Brain pericyte (primary cell): Measurements from ENCODE around the gene SORBS1.

Experiments
- DNase-seq: peaks from one replicate; pipeline ENCODE4 v3.0.0-alpha.2; 2012; ENCODE audit warnings: low read depth, low spot score

Gene SORBS1

GRCh38 chr10:95440756-95441546 is 120.2 kb downstream of the SORBS1 start:
- DNase-seq, result no peak

- DNase-seq, result no peak
Observed at GRCh38 chr10:95440038-95440725, 121.0 kb downstream of the SORBS1 start.

GRCh38 chr10:95438781-95439180 is 122.4 kb downstream of the SORBS1 start:
- no peak for DNase-seq

- no peak for DNase-seq
Observed at GRCh38 chr10:95437669-95438068, 123.5 kb downstream of the SORBS1 start.

- no peak for DNase-seq
Observed at GRCh38 chr10:95435548-95436279, 125.5 kb downstream of the SORBS1 start.

- DNase-seq, result no peak
Observed at GRCh38 chr10:95434583-95434982, 126.6 kb downstream of the SORBS1 start.

- no peak for DNase-seq
Observed at GRCh38 chr10:95431900-95432342, 129.2 kb downstream of the SORBS1 start.

GRCh38 chr10:95430231-95430951 is 130.8 kb downstream of the SORBS1 start:
- peak; percentile 10 for DNase-seq

GRCh38 chr10:95429639-95430038 is 131.5 kb downstream of the SORBS1 start:
- DNase-seq, result no peak

GRCh38 chr10:95428701-95429100 is 132.5 kb downstream of the SORBS1 start:
- DNase-seq, result no peak

- no peak for DNase-seq
Observed at GRCh38 chr10:95426482-95426881, 134.7 kb downstream of the SORBS1 start.

- no peak for DNase-seq
Observed at GRCh38 chr10:95425592-95426465, 135.3 kb downstream of the SORBS1 start.

GRCh38 chr10:95423164-95424005 is 137.8 kb downstream of the SORBS1 start:
- no peak for DNase-seq

GRCh38 chr10:95422233-95422632 is 138.9 kb downstream of the SORBS1 start:
- no peak for DNase-seq

GRCh38 chr10:95421782-95422181 is 139.4 kb downstream of the SORBS1 start:
- no peak for DNase-seq

GRCh38 chr10:95419399-95419798 is 141.8 kb downstream of the SORBS1 start:
- DNase-seq, result no peak

- no peak for DNase-seq
Observed at GRCh38 chr10:95416973-95417372, 144.2 kb downstream of the SORBS1 start.

- no peak for DNase-seq
Observed at GRCh38 chr10:95416270-95416669, 144.9 kb downstream of the SORBS1 start.

GRCh38 chr10:95415621-95416031 is 145.5 kb downstream of the SORBS1 start:
- no peak for DNase-seq
